Natural killer cell (primary cell): Measurements from ENCODE around the gene NDUFB11. TPM values are rescaled to one million over a fixed set of nuclear protein-coding genes. Genes with fewer than 3 reads are reported as not detected.
"Not testable (repeated sequence)": the region's sequence is repeated elsewhere in the genome, so short reads cannot be mapped to it uniquely, and the experiment has no call there.

Experiments
- ATAC-seq, 3 donors: fragments of 150-1000 bp in 2 of 3; fragments of 200-7000 bp in 1 of 3; cut with Tn5 transposase; 1 replicate in 1 of 3; 2 replicates in 2 of 3; pipeline ENCODE4 v1.10.0; 2021; ENCODE audit warnings: mild to moderate bottlenecking in 2 of 3, moderate library complexity in 2 of 3
- DNase-seq, 2 donors: peaks; one replicate each; pipeline versions ENCODE4 v3.0.0 to v3.0.0-alpha.2; 2013 to 2021; ENCODE audit warnings: mixed read lengths in 1 of 2
- H3K27ac ChIP-seq: one replicate; pipeline ENCODE4 v1.5.1; 2013; ENCODE audit warnings: mild to moderate bottlenecking, low read length
- H3K27me3 ChIP-seq: one replicate; pipeline ENCODE4 v1.6.1; 2013; ENCODE audit warnings: low read length; ENCODE audit not compliant: control insufficient read depth, insufficient read depth
- H3K36me3 ChIP-seq: one replicate; pipeline ENCODE4 v1.6.1; 2013; ENCODE audit warnings: low read length; ENCODE audit not compliant: control insufficient read depth, insufficient read depth
- H3K4me1 ChIP-seq: one replicate; pipeline ENCODE4 v1.6.1; 2013; ENCODE audit warnings: low read length; ENCODE audit not compliant: control insufficient read depth, insufficient read depth
- H3K4me3 ChIP-seq: one replicate; pipeline ENCODE4 v1.5.1; 2013; ENCODE audit warnings: low read length
- H3K9me3 ChIP-seq: one replicate; pipeline ENCODE4 v1.6.1; 2013; ENCODE audit warnings: low read length; ENCODE audit not compliant: control insufficient read depth, insufficient read depth
- H3K27ac Mint-ChIP-seq, 2 donors: one replicate each; pipeline ENCODE4 v1.8.0; 2022; ENCODE audit warnings: mild to moderate bottlenecking in 2 of 2, mixed read lengths in 2 of 2, moderate library complexity in 1 of 2
- H3K27me3 Mint-ChIP-seq, 2 donors: one replicate each; pipeline ENCODE4 v1.8.0; 2022; ENCODE audit warnings: low read depth in 2 of 2, mixed read lengths in 2 of 2
- H3K36me3 Mint-ChIP-seq: one replicate; pipeline ENCODE4 v1.8.0; 2022; ENCODE audit warnings: mixed read lengths
- H3K4me1 Mint-ChIP-seq, 2 donors: one replicate each; pipeline ENCODE4 v1.8.0; 2022; ENCODE audit warnings: mixed read lengths in 2 of 2
- H3K4me3 Mint-ChIP-seq: one replicate; pipeline ENCODE4 v1.8.0; 2022; ENCODE audit warnings: mild to moderate bottlenecking, moderate library complexity, mixed read lengths
- H3K9me3 Mint-ChIP-seq, 2 donors: one replicate each; pipeline ENCODE4 v1.8.0; 2022; ENCODE audit warnings: mixed read lengths in 2 of 2
- CTCF ChIP-seq: fragments of 200-600 bp; IDR thresholded peaks from one replicate; pipeline ENCODE4 v1.8.0; 2022; ENCODE audit warnings: antibody characterized with exemption
- WGBS: methylation state at CpG from one replicate; pipeline ENCODE4 v1.1.7; 2013; ENCODE audit warnings: missing lambda C conversion rate; ENCODE audit not compliant: insufficient coverage; 5-methylcytosine and 5-hydroxymethylcytosine counted together
- intact Hi-C: fragments of 100-400 bp; cut with micrococcal nuclease; formaldehyde crosslinking; loops from one replicate; pipeline ENCODE4 v1.14.2; 2022
- total RNA-seq, 4 donors: library from RNA; stranded (reverse); fragments of 120-200 nt in 1 of 4; gene quantifications; one replicate each; pipeline versions ENCODE4 v1.2.3 to v1.2.4, GENCODE V29; 2013 to 2022

The NDUFB11 gene
- total RNA-seq, 3 donors from 2014 or later (not counting 1 experiment from before 2014, with no cell fraction given): 38.2 to 43.3 (median 42.3) TPM

GRCh38 chrX:47129899-47130358 is 14.6 kb downstream of the NDUFB11 start:
- peak overlapping the region; percentile 58 for H3K4me3 ChIP-seq
- peak overlapping the region; percentile 73 for H3K27ac ChIP-seq
- H3K4me3 Mint-ChIP-seq: peak overlapping the region; percentile 93
- DNase-seq: peak in 1 of 2 donors; percentile 11
- no peaks in the 10 kb centered on the region for H3K27me3 ChIP-seq
- H3K4me1 Mint-ChIP-seq: no peaks in the 10 kb centered on the region
- H3K9me3 ChIP-seq: no peaks in the 10 kb centered on the region
- H3K36me3 ChIP-seq: no peaks in the 10 kb centered on the region
- ATAC-seq: no peak
- no peaks in the 10 kb centered on the region for H3K27me3 Mint-ChIP-seq
- intact Hi-C loops: no loop called here
- H3K4me1 ChIP-seq: peaks cover 10% of the 10 kb centered on the region
- 52% methylated on average over 6 of the region's 11 CpGs for WGBS
- H3K9me3 Mint-ChIP-seq: no peaks in the 10 kb centered on the region
- no peak for TF ChIP-seq CTCF
- H3K27ac Mint-ChIP-seq: peak overlapping the region; percentile 93 to 94
- H3K36me3 Mint-ChIP-seq: no peaks in the 10 kb centered on the region

DNA sequence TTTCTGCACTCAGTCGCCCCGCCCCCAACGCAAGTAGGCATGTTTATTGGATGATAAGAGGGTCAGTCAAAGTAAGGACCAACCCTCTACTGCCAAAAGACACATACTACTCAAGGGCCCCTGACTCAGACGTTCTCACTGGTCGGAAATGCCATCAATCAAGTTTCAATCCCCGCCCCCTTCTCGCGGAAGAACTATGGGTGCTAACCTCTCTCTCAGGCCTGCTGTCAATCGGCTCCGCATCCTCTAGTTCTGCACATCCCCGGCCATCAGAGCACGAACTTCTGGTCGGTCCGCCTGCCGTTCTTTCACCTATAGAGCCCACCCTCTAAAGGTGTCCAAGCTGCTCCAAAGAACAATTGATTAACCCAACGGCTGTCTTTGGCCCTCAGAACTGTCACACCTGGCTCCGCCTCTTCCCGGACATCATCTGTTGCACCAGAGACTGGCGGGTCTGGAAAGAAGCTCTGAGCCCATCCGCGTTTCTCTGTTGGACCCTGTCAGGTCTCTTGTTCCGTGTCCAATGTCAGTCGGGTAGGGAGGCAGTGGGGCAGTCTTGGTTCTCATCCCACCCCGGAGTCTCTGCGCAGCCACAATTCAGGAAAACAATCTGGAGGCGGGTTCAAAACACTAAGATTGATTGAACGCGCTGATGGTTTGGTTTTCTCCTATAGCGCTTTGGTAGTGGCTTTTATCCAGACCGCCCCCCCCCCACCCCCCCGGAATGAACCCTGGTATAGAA is 15.2 kb downstream of the NDUFB11 start:
- Mint-ChIP-seq H3K36me3 (no peaks in the 10 kb centered on the region), H3K27ac (peak overlapping the region; percentile 93 to 94), H3K4me3 (peak overlapping the region; percentile 93), H3K4me1 (no peaks in the 10 kb centered on the region), H3K9me3 (no peaks in the 10 kb centered on the region), H3K27me3 (no peaks in the 10 kb centered on the region)
- Histone ChIP-seq H3K27ac (peak overlapping the region; percentile 73), H3K27me3 (no peaks in the 10 kb centered on the region), H3K4me3 (peak overlapping the region; percentile 58), H3K36me3 (no peaks in the 10 kb centered on the region), H3K4me1 (peaks cover 10% of the 10 kb centered on the region), H3K9me3 (no peaks in the 10 kb centered on the region)
- intact Hi-C loops: no loop called here
- DNase-seq: peak; percentile 88 to 95
- peak; percentile 97 to 99 (median 98) for ATAC-seq
- 0% methylated on average over 22 of the region's 31 CpGs for WGBS
- TF ChIP-seq CTCF: no peak

- H3K9me3 ChIP-seq, intact Hi-C loops, H3K4me1 Mint-ChIP-seq, H3K4me3 Mint-ChIP-seq, H3K4me3 ChIP-seq, ATAC-seq, H3K4me1 ChIP-seq, H3K27ac Mint-ChIP-seq, H3K27me3 ChIP-seq, H3K27me3 Mint-ChIP-seq, H3K36me3 Mint-ChIP-seq, H3K9me3 Mint-ChIP-seq, H3K27ac ChIP-seq, DNase-seq, H3K36me3 ChIP-seq: not testable (repeated sequence)
- 88% methylated on average over 2 of the region's 3 CpGs for WGBS
Measured at GRCh38 chrX:47124466-47124865, 20.0 kb downstream of the NDUFB11 start.

DNA sequence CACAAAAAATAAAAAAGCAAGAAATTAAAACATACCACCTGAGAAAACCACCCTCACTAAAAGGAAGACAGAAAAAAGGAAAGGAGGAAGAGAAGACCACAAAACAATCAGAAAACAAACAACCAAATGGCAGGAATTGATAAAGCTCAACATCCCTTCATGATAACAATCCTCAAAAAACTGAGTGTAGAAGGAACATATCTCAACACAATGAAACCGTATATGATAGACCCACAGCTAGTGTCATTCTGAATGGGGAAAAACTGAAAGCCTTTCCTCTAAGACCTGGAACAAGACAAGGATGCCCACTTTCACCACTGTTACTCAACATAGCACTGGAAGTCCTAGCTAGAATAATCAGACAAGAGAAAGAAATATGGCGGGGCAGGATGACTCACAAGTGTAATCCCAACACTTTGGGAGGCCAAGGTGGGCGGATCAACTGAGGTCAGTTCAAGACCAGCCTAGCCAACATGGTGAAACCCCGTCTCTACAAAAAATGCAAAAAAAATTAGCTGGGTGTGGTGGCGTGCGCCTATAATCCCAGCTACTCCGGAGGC is 27.9 kb downstream of the NDUFB11 start:
- H3K9me3 ChIP-seq, H3K9me3 Mint-ChIP-seq, H3K27me3 Mint-ChIP-seq, ATAC-seq, H3K27ac Mint-ChIP-seq, H3K27ac ChIP-seq, H3K4me3 ChIP-seq, DNase-seq, H3K36me3 Mint-ChIP-seq, intact Hi-C loops, H3K27me3 ChIP-seq, H3K4me3 Mint-ChIP-seq, H3K4me1 Mint-ChIP-seq, H3K4me1 ChIP-seq, H3K36me3 ChIP-seq: not testable (repeated sequence)
- 93% methylated on average over 5 of the region's 7 CpGs for WGBS
